GM21825 (cell line): ENCODE data around the gene KCNT1.

Experiments used
- ATAC-seq: cut with Tn5 transposase; IDR thresholded peaks from one replicate; pipeline ENCODE4 v1.9.1; 2021; ENCODE audit warnings: mild to moderate bottlenecking, moderate library complexity; ENCODE audit not compliant: unreplicated experiment

KCNT1 gene

DNA sequence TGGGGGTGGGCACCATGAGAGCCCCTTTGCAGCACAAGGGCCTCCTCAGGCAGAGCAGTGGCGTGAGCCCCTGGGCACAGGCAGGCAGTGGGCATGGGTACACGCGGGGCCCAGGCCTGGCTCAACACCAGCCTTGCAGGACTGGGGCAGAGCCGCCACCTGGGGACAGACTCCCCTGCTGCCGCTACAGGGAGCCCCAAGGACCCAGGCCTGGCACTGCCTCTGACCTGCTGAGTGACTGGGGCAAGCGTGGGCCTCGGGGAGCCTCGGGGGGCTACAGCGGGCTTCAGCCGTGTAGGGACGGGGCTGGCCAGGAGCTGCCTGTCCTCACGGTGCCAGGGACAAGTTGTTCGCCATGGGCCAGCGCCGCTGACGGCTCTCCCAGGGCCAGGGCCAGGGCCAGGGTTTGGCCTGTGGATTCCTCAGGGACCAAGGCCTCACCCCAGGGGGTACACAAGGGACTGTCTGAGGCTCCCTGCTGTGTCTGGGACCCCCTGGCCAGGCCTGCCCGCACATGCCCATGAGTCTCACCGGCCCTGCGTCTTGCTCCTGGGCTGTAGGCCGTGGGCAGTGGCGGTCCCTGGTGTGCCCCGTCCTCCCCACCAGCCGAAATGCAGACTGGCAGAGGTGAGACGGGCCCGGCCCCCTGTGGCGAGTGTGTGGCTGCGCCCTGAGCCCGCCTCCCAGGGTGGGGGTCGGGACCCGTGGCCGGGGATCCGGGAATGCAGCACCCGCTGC, 42.5 kb downstream of the KCNT1 start:
- ATAC-seq = no peak

DNA sequence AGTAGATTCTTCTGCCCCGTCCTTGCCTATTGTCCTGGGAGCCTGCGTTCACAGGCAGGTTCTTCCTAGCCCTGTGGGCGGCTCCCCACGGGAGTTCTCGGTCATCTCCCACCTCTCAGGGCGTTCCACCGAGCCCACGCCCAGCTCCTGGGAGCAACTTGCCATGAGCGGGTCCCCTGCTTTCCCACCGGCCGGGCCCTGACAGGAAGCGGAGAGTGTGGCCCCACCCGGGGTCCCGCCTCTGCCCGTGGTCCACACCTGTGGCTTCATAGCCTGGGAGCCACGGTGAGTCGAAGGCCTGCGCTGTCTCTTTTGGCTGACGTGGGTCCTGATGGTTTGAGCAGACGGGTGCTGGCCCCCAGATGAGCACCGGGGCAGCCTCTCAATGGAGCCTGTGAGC, 43.2 kb downstream of the KCNT1 start:
- no peak for ATAC-seq

DNA sequence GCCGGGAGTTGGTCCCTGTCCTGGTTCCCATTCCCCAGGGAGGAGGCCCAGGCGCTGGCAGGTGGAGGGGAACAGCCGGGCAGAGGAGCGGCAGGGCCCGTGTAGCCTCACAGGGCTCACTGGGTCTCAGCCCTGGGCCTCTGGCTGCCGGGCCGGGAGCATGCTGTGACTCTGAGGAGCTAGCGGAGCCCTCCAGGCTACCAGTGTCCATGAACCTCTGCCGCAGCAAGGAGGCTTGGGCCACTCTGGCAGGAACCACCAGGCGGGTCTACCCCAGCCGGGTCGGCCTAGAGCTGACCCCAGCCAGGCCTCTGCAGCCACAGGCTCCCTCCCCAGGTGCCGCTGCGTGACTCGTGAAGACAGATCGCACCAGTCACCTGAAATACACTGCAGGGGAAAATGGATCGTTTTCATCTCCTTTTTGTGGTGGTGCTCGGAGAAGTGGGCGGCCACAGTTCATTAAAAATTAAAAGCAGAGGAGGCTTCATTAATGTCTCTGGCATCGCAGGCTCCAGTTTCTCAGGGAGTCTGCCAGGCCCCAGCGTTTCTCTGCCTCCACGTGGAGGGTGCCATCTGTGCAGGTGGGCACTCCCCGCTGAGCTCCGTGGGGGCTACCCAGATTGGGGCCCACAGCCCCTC, 43.8 kb downstream of the KCNT1 start:
- no peak for ATAC-seq

DNA sequence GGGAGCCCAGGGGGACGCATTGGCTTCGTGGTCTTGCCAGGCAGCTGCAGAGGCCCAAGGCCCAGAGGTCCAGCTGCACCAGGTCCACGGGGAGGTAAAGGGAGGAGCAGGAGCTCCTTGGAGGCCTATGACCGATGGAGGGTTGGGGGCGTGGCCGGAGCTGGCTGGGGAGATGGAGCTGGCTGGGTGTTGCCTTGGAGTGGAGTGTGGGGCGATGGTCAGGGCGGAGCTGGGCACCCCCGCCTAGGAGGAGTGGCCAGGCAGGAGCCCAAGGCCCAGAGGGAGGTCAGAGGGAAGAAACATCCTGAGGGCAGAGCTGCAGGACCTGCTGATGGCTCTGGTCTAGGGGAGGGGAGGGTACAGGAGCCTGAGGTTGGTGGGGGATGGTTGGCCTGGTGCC, 44.6 kb downstream of the KCNT1 start:
- ATAC-seq = no peak

DNA sequence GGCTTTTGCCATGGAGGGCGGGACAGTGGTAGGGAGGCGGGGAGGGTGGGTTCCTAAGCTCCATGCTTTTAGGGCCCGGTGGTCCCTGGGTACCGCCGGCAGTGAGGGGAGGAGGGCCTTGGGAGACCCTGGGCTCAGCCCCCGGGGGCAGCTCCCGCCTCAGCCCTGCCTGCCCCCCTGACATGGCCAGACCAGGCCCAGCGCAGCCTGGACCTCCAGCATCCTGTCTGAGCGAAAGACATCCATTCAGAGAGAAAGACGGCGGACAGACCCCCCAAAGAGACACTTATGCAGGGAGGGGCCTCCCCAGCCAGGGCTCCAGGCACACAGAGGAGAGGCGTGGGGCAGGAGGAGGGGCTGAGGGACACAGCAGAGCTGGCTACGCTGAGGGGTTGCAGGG, 45.3 kb downstream of the KCNT1 start:
- ATAC-seq = no peak

DNA sequence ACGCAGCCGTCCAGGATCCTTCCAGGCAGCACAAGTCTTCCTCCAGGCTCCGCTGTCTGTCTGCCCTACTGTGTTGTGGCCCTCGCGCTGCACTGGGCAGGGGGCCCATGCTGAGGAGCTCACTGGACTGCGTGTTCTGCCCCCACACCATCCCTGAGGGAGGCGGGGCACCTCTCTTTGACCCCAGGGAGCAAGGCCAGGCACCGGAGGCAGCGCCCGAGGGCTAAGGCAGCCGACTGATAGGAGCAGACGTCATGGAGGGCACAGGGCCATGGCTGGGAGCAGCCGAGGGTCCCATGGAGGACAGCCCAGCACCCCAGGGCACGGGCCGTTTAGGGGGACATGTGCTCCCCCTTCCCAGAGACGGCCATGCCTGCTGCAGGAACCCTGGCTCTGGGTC, 46.7 kb downstream of the KCNT1 start:
- ATAC-seq = no peak

DNA sequence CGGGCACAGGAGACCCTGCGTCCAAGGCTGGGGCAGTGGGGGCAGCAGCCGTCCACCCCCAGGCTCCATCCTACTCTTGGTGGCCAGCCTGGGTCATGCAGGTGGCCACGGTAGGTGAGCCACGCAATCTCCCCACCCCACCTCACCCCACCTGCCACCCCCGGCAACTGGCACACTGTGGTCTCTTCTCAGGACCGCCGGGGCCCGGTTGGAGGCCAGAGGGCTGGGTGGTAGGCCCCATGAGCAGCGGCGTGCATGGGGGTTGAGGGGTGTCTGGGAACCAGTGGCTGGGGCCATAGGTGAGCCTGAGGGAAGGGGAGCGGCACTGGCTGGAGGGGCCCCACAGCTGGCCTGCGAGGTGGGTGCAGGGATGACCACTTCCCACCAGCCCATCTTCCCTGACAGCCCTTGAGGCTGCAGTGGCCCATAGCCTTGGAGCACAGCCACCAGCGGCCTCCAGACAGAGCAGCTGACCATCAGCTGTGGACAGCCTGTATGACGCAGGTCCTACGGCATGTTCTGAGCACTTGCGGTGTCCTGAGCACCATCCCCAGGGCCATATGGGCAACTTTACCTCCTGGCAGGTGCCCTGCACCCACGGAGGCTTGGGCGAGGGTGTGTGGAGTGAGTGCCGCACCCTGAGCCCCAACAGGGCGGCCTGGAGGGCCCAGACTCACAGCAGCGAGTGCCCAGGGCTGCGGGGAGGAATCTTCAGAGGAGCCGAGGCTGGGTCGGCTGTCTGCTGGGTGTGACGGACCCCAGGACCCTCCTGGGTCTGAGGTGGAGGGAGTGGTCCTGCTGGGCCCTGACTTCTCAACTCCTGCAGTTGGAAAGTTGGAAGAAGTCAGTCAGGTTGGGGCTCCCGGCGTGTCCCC, 47.4 kb downstream of the KCNT1 start:
- ATAC-seq = no peak

DNA sequence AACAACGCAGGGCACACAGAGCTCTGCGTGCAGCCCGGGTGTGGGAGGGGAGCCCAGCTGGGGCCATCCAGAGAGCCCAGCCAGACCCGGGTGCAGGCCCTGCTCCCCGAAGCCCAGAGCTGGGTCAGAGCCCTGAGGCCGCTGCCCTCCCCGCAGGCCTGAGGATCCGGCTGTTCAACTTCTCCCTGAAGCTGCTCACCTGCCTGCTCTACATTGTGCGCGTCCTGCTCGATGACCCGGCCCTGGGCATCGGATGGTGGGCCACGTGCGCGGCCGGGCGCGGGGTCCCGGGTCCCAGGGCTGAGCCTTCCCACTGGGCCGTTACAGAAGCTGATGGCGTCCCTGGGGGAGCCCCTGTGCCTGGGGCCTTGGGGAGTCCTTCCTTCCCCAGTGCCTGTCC, 48.8 kb downstream of the KCNT1 start:
- no peak for ATAC-seq

DNA sequence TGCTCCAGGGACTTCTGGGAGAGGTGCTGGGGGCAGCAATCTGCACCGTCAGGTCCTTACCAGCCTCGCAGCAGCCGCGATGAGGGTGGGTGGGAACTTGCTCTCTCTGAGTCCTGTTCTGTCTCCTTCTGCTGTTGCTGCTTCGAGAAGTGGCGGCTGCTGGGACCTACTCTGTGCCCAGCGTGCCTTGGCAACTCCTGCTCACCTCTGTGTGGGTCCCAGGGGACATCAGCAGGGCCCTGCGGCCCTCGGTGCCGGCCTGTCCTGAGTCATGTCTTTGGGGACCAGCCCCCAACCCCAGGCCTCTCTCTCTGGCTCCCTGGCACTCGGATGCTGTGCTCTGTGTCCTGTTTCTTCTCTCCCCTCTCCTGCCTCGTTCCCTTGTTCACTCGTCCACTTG, 49.5 kb downstream of the KCNT1 start:
- ATAC-seq = no peak

DNA sequence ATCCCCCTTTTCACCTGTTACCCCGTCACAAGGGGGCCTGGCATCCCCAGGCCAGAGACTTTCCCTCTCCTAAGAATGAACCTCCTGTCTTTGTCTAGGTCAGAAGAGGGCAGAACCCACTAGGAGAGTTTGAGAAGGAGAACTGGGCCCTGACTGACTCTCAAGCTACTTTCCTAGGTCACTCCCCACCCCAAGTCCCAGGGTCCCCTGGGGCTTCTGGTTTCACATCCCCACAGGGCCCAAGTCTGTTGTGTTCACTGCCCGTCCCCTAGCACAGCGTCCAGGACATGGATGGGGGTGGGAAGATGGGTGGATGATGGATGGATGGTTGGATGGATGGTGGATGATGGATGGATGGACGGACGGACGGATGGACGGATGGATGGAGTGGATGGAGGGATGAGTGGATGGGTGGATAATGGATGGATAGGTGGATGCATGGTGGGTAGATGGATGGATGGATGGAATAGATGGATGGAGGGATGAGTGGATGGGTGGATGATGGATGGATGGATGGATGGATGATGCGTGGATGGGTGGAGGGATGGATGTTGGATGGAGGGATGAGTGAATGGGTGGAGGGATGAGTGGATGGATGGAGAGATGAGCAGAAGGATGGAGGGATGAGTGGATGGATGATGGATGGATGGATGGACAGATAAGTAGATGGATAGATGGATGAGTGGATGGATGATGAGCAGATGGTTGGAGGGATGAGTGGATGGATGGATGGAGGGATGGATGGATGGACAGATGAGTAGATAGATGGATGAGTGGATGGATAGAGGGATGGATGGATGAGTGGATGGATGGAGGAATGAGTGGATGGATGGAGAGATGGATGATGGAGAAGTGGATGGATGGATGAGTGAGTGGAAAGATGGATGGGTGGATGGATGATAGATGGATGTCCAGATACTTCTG, 50.6 kb downstream of the KCNT1 start:
- ATAC-seq = no peak

DNA sequence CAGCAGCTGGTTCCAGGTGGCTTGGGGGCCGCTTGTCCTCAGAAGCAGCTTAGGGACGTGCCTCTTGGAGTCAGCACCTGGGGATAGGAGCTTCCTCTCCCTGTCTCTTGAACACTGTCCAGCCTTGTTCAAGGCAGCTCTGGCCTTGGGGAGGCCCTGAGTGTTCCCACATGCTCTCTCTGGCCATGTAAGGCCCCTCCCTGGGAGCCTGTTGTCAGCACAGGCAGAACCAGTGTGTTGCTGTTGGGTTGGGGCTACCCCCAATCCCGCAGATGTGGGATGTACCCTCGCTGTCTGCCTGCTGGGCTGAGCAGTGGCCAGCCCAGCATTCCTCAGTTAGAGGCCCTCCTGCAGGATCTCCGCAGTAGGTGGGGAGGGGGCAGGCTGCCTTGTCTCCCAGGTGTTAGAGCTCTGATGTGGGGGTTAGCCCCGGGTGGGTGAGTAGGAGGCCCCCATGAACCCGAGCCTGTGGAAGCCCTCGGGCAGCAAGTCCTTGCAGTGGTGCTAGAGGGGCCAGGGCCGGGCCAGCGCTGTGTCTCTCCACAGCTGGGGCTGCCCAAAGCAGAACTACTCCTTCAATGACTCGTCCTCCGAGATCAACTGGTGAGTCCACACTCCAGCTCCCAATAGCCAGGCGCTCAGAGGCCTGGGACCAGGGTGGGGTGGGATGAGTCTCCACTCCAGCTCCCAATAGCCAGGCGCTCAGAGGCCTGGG, 51.6 kb downstream of the KCNT1 start:
- no peak for ATAC-seq

DNA sequence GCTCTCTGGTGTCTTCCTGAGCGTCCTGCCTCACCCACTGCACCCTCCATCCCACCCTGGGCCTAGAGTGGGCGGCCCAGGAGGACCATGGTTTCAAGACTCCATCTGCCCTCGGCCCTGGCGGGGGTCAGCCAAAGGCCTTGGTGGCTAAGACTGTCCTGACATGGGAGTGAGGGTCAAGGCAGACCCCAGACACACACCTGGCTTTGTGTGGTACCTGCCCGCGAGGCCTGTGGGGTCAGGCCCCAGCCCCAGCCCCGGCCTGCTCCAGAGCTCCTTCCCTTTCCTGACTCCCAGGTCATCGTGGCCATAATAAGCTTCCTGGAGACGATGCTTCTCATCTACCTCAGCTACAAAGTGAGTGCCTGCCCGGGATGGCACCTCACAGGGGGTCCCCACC, 54.6 kb downstream of the KCNT1 start:
- no peak for ATAC-seq

DNA sequence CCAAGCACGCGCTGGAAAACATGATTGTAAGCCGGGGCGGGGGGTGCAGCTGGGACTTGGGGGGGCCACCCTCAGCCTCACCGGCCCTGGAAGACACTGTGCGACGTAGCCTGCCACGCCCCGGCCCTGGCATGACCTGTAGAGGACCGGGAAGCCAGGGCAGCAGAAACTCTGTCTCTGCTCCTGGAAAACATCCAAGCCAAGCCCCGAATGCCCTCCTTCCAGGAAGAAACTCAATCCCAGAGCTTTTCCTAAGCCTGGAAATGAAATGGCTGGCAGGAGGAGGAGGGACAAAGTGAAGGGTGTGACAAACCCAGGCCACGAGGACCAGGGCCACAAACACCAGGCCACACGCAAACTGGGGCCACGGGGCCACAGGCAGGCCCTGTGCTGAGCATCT, 55.4 kb downstream of the KCNT1 start:
- ATAC-seq = no peak

DNA sequence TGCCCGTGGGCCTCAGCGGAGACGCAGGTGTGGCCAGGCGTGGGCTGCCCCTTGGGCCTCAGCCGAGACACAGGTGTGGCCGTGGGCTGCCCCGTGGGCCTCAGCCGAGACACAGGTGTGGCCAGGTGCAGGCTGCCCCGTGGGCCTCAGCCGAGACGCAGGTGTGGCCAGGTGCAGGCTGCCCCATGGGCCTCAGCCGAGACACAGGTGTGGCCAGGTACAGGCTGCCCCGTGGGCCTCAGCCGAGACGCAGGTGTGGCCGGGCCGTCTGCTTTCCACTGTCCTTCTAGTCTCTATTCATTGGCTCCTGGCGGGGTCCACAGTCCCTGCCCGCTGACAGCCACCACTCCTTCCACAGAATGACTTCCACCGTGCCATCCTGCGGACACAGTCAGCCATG, 56.1 kb downstream of the KCNT1 start:
- no peak for ATAC-seq

DNA sequence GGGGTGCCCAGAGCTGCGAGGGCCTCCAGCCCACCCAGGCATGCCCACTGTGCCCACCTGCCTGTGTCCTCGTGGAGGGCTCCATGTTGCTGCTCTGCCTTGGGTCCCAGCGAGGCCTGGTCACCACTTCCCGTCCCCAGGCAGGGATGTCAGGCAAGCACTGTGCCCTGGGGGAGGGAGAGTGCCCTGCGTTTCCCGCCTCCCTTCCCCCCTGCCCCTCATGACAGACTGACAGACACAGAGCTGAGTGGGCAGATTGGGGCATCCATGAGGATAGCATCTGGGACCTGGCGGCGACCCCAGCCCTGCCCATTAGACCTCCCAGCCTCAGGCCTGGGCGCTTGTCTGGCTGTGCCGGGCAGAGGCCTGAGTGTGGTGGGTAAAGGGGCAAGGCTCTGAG, 56.9 kb downstream of the KCNT1 start:
- ATAC-seq = no peak

DNA sequence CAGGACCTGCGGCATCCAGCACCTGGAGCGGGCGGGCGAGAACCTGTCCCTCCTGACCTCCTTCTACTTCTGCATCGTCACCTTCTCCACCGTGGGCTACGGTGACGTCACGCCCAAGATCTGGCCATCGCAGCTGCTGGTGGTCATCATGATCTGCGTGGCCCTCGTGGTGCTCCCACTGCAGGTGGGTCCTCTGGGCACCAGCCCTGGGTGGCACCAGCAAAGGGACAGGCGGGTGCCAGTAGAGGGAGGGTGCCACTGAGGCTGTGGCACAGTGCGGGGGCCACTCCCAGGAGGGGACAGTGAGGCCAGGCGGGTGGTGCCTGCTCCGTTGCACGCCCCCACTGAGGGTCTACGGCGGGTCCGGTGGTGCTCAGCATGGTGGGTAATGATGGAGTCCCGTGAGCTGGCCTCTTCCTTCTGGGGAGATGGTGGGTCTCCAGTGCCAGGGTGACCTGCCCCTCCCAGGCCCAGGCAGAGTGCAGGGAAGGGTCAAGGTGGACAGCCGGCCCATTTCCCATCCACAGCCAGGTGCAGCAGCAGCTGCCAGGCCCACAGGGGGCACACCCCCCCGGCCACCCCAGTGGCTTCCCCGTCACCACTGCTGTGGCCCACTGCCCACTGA, 57.8 kb downstream of the KCNT1 start:
- no peak for ATAC-seq

DNA sequence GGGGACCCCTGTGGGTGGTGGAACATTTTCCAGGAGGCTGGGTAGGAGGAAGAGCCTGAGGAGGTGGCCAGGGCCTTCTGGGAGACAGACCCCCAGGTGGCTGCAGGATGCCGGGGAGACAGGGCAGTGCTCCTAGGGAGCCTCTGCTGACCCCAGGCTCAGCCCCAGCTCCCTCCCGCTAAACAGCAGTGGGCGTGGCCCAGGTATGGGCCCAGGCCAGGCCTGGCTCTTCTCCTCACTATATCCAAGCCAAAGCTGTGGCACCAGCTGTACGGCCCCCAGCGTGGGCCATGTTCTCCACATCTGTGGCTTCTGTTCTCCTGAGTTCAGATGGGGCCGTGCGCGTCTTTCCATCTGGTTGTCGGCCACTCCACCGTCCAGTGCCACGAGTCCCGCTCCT, 58.5 kb downstream of the KCNT1 start:
- ATAC-seq = no peak

DNA sequence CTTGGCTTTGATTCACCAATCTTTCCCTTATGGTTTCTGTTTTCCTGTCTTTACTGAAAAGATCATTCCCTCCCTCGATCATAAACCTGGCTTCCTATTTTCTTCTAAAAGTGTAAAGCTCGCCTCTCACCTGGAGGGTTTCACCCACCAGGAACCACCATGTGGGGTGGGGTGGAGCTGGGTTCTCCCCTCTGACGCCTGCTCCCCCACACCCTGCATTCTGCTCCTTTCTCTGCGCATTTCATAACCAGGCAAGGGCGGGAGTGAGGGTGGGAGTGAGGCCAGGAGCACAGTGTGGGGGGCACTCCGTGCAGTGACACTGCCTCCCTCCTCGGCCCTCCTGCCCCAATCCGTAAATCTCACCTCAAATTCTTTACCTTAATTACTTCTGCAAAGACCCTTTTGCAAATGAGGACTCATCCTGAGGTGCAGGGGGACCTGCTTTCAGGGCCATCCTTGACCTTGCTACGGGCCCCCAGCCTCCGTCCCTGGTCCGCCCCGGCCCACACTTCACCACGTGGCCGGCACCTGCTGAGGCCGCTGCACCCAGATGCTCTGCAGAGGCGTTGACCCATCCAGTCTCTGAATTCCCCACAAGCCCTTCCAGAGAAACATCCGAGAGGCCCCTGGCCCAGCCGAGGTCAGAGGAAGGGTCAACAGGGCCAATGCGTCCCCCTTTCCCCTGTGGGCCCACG, 59.3 kb downstream of the KCNT1 start:
- no peak for ATAC-seq

DNA sequence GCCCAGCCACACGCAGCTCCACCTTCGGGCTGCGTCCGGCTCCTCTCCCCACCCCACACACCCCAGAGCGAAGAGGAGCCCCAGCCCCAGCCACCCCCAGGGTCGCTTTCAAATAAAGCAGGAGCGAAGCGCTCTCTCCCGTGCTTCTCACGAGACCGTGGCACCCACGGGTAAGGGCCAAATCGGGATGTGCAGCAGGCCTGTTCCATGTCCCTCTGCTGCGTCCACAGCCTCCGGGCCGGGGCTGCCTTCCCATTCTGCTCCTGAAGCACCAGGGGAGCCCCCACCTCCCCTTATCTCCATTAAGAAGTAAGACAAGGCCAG, 59.8 kb downstream of the KCNT1 start:
- no peak for ATAC-seq
